Measurements from ENCODE around the gene SPDYC. TPM values are rescaled to one million over a fixed set of nuclear protein-coding genes. Genes with fewer than 3 reads are reported as not detected.

Gene SPDYC
- total RNA-seq (ENCODE audit: low replicate concordance): not detected in 2 replicates

GRCh38 chr11:65170058-65170534 is at the start of gene SPDYC:
TSS of gene SPDYC (plus strand) at chr11:65170233. CDS start at chr11:65171358, 1,125 bp downstream.

GRCh38 chr11:65121865-65122696 is 48.0 kb upstream of the SPDYC start, which contains the start of the genes FAU and MRPL49:
TSS of gene FAU (minus strand) at chr11:65122134. CDS start at chr11:65121813, 321 bp downstream.
TSS of gene MRPL49 (plus strand) at chr11:65122321. CDS start at chr11:65122347, 26 bp downstream.

GRCh38 chr11:65134240-65134951 is 35.6 kb upstream of the SPDYC start, which contains the start of gene SYVN1:
TSS of gene SYVN1 (minus strand) at chr11:65134519. CDS start at chr11:65133601, 918 bp downstream.

GRCh38 chr11:65181569-65182257 is 11.7 kb downstream of the SPDYC start, which contains the start of gene CAPN1:
TSS of gene CAPN1 (plus strand) at chr11:65181928. CDS start at chr11:65182702, 774 bp downstream.

Other genes starting within 250 kb of the SPDYC start
- 4.3 and 8.9 TPM in 2 replicates for gene PPP2R5B, start 245.5 kb upstream of the SPDYC start, total RNA-seq (ENCODE audit: low replicate concordance)
- gene GPHA2, start 234.3 kb upstream of the SPDYC start, total RNA-seq (ENCODE audit: low replicate concordance): not detected in 2 replicates
- gene MAJIN, start 198.1 kb upstream of the SPDYC start, total RNA-seq (ENCODE audit: low replicate concordance): not detected in 2 replicates
- gene BATF2, start 173.3 kb upstream of the SPDYC start, total RNA-seq (ENCODE audit: low replicate concordance): 0.15 TPM in 1 of 2 replicates, not detected in the other
- 91.6 and 106 TPM in 2 replicates for gene ARL2, start 156.1 kb upstream of the SPDYC start, total RNA-seq (ENCODE audit: low replicate concordance)
- 5.9 TPM in 2 replicates for gene SNX15, start 142.8 kb upstream of the SPDYC start, total RNA-seq (ENCODE audit: low replicate concordance)
- gene SAC3D1, start 129.0 kb upstream of the SPDYC start, total RNA-seq (ENCODE audit: low replicate concordance): 6.3 and 8.6 TPM in 2 replicates
- gene NAALADL1, start 111.7 kb upstream of the SPDYC start, total RNA-seq (ENCODE audit: low replicate concordance): 13.1 and 25.5 TPM in 2 replicates
- gene CDCA5, start 86.2 kb upstream of the SPDYC start, total RNA-seq (ENCODE audit: low replicate concordance): 0.35 and 2.2 TPM in 2 replicates
- gene ZFPL1, start 86.0 kb upstream of the SPDYC start, total RNA-seq (ENCODE audit: low replicate concordance): 21.5 and 40.3 TPM in 2 replicates
- gene VPS51, start 74.0 kb upstream of the SPDYC start, total RNA-seq (ENCODE audit: low replicate concordance): 215 and 350 TPM in 2 replicates
- 7.6 and 8.8 TPM in 2 replicates for gene TM7SF2, start 58.4 kb upstream of the SPDYC start, total RNA-seq (ENCODE audit: low replicate concordance)
- gene ZNHIT2, start 52.5 kb upstream of the SPDYC start, total RNA-seq (ENCODE audit: low replicate concordance): 3.0 and 7.5 TPM in 2 replicates
- 499 and 518 TPM in 2 replicates for gene FAU, start 48.1 kb upstream of the SPDYC start, total RNA-seq (ENCODE audit: low replicate concordance)
- 25.4 and 41.2 TPM in 2 replicates for gene MRPL49, start 47.9 kb upstream of the SPDYC start, total RNA-seq (ENCODE audit: low replicate concordance)
- 11.7 and 19.7 TPM in 2 replicates for gene SYVN1, start 35.7 kb upstream of the SPDYC start, total RNA-seq (ENCODE audit: low replicate concordance)
- gene CAPN1, start 11.7 kb downstream of the SPDYC start, total RNA-seq (ENCODE audit: low replicate concordance): 49.4 and 94.9 TPM in 2 replicates
- 3.4 and 3.9 TPM in 2 replicates for gene POLA2, start 91.7 kb downstream of the SPDYC start, total RNA-seq (ENCODE audit: low replicate concordance)
- gene CDC42EP2, start 144.6 kb downstream of the SPDYC start, total RNA-seq (ENCODE audit: low replicate concordance): 8.5 and 17.2 TPM in 2 replicates
- gene DPF2, start 163.6 kb downstream of the SPDYC start, total RNA-seq (ENCODE audit: low replicate concordance): 19.4 and 27.6 TPM in 2 replicates
- gene TIGD3, start 184.5 kb downstream of the SPDYC start, total RNA-seq (ENCODE audit: low replicate concordance): 0.15 TPM in 1 of 2 replicates, not detected in the other
- gene SLC25A45, start 212.4 kb downstream of the SPDYC start, total RNA-seq (ENCODE audit: low replicate concordance): 1.4 and 2.3 TPM in 2 replicates
- 20.6 and 36.7 TPM in 2 replicates for gene FRMD8, start 216.4 kb downstream of the SPDYC start, total RNA-seq (ENCODE audit: low replicate concordance)

All from smooth muscle cell of the coronary artery (primary cell).